Renal pelvis (tissue), 4 donors: Measurements from ENCODE around the gene FAHD1. TPM values are rescaled to one million over a fixed set of nuclear protein-coding genes. Genes with fewer than 3 reads are reported as not detected.
"Not testable (repeated sequence)": the region's sequence is repeated elsewhere in the genome, so short reads cannot be mapped to it uniquely, and the experiment has no call there.

ENCODE experiments used
- DNase-seq: peaks from one replicate; pipeline ENCODE4 v3.0.0-alpha.2; 2013
- polyA plus RNA-seq, 3 donors: library from polyadenylated mRNA; unstranded; fragments of 120-200 nt; gene quantifications; one replicate each; pipeline ENCODE4 v1.2.1, GENCODE V29; 2013; ENCODE audit not compliant: insufficient read length in 3 of 3

Gene FAHD1
- polyA plus RNA-seq, 3 donors: 39.0 to 45.7 (median 39.2) TPM

DNA sequence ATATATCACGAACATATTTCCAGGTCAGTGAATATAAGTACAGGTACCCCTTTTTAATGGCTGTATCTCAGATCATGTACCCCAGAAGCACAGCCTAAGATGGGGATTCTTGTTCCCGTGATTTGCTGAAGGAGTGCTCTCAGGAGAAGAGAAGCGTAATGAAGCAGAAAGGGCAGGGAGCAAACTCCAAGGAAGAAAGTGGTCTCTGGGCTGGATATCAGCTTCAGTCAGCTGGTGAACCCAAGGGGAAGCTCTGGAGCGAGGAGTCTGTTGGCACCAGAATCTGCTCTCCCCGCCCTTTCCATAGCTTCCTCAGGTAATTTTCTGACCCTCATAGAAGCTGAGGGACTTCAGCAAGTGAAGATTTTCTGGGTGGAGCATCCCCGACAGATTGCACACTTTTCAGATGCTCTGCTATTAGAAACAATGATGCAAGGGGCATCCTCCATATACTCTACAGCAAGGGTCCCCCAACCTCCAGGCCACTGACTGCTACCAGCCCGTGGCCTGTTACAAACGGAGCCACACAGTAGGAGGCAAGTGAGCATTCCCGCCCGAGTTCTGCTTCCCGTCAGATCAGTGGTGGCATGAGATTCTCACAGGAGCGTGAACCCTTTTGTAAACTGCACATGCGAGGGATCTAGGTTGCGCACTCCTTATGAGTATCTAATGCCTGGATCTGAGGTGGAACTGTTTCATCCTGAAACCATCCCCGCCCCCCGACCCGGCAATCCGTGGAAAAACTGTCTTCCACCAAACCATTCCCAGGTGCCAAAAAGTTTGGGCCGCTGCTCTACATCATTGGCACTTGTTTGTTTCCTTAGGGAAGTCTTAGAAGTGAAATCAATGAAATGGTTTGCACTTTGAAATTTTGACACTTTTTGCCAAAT, 4.4 kb downstream of the FAHD1 start:
- DNase-seq: no peak

DNA sequence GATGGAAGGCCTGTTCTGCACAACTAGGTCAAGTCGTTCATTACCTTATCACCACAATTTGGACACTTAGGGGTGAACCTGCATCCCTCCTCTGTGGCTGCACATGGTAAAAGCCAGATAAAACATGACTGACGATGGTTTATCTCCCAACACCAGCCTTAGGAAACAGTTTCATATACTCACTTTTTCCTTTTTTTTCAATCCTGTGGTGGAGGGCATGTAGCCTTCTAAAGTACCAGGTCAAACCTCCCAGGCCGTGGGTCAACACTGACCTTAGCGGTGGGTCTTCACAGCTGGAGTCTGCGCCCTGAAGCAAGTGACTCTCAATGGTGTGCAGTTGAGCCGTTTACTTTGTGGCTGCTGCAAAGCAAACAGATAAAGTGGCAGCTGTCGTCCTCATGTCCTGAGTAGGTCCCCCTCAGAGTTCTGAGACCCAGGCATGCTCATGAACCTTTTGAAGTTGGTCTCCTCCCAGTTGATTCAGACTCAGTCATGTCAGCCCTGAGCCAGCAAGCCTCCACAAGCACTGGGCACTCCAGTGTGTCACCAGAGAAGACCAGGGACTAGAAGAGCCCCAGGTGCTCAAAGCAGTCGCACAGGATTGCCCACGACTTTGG, 5.9 kb downstream of the FAHD1 start:
- DNase-seq: no peak

DNA sequence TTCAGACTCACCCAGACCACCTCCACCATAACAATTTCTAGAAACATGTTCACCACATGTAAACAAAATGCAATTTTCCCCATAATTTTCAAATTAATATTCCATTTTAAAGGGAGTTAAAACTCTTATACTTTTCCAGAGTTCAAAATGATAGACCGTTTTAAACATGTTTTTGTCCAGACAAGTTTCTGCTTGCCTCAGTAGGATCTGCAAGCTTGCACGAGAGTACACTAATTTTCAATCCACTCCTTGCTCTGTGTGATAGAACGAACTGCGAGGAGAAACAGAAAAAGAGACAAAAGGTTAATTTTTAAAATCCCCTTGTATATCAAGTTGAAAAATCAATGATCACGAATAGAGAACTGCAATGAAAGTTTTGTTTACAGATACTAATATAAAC, 7.1 kb downstream of the FAHD1 start:
- DNase-seq: no peak

DNA sequence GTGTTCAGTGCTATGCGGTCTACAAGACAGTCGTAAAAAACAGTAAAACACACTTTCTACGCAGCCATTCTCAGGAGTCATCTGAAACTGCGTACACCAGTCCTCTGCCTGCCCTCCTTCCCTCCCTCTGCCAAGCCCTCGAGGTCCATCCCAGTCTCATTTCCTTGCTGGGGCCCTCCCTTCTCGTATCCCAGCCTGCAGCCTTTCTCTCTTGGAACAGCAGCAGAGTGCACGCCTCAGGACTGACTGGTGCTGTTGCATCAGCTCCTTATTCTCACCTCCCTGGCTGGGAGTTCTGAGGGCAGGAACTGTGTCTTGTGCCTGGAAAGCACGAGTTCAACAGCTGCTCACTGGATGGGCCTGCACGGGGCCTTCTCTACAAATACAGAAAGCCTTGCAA, 12.5 kb downstream of the FAHD1 start:
- no peak for DNase-seq

DNA sequence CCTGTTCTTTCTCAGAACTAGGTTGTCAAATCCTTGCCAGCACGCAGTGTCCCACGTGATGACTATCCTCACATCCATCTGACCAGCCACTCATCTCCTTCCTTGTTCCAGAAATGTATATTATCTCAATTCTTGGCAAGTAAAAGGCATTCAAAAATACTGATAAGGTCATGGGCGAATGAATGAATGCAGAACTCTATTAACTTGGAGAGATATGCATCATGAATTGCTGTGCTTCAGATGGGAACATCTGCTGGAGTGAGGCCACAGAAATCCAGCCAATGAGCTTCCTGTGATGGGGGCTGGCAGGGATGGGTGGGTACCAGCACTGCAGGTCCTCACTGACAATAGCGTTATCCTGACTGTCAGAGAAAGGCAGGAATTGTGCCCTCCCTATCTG, 19.0 kb downstream of the FAHD1 start:
- DNase-seq: no peak

DNA sequence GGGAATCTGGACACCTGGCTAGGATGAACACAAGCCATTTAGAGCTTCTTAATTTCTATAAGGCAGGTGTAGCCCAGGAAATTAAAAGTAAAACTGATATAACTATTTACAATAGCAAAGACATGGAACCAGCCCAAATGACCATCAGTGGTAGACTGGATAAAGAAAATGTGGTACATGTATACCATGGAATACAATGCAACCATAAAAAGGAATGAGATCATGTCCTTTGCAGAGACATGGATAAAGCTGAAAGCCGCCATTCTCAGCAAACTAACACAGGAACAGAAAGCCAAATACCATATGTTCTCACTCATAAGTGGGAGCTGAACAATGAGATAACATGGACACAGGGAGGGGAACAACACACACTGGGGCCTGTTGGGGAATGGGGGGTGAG, 19.4 kb downstream of the FAHD1 start:
- DNase-seq: no peak

DNA sequence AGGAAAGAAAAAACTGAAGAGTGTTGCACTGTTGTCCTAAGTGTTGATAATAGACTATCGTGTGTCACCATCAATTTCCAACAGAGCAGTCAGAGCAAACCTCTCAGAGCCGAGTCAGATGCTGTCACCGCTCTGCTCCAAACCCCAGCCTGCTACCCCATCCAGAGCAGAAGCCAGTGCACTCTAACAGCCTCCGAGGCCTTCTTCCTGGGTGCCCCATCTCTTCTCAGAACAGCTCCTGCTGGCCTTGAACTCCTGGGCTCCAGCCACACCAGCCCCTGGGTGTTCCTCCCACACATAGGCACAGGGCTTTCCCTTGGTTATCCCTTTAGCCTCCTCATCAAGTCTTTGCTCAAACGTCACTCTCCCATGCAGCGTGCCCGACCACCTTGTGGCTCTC, 24.0 kb downstream of the FAHD1 start:
- no peak for DNase-seq

DNA sequence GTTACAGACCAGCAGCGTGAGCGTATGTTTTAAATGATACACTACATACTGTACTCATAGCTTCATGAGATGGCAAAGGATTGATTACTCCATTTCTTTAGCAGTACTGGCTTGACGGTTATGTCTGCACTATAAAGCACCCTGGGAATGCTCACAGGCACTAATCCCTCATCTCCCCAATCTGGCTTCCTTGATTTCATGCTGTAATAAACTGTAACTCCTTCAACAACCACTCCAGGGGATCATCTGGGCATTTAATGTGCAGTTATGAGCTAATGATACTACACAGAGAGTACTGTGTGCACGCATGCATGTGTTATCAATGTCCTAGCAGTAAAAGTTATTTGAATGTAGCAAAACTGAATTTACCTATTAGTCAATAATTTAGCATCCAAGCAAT, 24.8 kb downstream of the FAHD1 start:
- DNase-seq: no peak

DNA sequence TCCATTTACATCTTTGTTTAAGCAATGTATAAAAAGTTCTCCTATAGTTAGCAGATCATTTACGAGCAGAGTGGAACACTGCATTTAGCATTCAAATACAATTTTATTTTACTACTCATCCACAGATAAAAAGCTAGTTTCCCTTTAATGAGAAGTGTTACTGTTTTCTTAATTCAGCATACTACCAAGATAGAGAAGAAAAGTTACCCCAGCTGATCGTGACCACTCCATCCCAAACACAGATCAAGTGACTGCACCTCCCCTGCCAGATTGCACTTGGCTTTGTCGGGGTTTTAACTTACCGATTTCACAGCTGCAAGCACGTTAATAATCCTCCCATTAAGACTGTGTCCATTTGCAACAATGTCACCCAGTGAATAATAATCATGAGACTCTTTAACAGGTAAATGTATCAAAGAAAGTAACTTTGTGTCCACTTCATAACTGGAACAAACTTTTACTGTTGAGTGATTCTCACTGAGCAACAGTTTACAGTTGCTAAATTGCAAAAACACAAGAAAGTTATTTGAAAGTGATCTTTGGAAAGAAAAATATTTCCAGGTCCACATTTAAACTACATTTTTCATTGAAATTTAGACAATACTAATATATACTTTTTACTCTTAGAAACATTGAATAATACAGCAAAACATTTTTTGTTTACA, 30.6 kb downstream of the FAHD1 start:
- no peak for DNase-seq

DNA sequence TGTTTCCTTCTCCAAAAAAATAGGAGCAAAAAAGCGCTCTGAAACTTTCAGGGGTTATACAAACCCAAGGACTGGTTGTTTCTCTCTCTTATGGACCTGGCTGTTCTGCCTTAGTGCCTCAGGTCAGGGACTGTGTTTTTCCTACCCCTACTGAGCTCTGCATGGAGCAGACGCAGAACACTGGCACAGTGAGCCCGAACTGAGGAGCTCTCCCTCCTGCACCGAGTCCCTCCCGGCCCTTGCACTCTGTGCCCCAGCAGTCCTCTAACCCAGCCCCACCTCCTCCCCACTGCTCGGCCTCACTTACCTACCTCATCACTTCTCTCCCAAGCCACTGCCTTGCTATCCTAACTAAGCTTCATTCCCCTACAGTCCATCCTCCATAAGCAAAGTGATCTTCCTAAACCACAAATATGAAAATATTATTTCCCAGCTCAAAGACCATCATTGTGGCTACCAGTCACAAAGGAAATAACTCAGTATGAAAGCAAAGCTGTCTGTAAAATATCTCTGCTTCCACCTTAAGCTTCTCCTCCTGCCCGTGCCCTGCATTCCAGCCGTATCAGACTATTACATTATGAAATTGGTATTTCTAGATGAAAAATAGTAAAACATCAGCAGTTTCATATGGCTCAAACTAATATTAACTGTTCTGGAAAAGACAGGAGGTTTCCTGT, 31.3 kb downstream of the FAHD1 start:
- no peak for DNase-seq

DNA sequence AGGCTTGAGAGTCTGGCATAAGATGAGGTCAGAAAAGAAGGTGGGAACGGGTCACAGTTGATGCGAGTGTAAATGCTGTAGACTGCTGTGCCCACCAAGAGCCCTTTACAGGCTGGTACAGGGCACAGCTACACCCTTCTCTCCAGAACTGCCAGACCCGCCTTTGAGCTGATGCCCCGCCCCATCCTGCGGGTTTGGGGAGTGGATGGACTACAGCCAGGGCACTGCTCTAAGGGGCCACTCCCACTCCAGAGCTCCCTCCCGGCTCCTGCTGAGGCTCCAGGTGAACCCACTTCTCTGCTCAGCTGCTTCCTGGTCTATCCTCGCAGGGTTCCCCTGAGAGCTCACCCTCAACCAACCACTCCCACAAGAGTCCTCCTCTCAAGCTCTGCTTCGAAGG, 32.6 kb downstream of the FAHD1 start:
- DNase-seq: no peak

DNA sequence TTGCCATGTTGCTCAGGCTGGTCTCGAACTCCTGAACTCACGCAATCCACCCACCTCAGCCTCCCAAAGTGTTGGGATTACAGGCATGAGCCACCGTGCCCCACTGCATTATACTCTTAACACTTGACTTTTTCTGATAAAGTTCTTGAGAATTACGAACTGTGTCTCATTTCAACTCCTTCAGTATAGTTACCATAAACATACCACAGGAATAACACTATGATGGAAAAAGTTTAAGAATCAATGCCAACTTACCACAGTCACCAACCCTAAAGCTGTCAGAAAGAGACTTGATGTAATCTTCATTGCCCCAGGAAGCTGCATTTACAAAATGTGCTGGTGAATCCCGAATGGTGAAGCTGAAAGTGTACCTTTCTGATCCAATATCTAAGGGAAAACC, 34.7 kb downstream of the FAHD1 start:
- DNase-seq: no peak

DNA sequence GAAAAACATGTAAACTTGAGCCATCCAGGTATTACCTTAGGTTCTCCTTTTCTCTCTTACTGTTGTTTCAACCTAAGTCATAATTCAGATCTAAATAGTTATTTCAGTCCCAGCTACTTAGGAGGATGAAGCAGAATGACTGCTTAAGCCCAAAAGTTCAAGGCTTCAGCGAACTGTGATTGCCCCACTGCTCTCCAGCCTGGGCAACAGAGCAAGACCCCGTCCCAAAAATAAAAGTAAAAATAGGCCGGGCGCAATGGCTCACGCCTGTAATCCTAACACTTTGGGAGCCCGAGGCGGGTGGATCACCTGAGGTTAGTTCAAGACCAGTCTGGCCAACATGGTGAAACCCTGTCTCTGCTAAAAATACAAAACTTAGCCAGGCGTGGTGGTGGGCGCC, 35.4 kb downstream of the FAHD1 start:
- DNase-seq: no peak

DNA sequence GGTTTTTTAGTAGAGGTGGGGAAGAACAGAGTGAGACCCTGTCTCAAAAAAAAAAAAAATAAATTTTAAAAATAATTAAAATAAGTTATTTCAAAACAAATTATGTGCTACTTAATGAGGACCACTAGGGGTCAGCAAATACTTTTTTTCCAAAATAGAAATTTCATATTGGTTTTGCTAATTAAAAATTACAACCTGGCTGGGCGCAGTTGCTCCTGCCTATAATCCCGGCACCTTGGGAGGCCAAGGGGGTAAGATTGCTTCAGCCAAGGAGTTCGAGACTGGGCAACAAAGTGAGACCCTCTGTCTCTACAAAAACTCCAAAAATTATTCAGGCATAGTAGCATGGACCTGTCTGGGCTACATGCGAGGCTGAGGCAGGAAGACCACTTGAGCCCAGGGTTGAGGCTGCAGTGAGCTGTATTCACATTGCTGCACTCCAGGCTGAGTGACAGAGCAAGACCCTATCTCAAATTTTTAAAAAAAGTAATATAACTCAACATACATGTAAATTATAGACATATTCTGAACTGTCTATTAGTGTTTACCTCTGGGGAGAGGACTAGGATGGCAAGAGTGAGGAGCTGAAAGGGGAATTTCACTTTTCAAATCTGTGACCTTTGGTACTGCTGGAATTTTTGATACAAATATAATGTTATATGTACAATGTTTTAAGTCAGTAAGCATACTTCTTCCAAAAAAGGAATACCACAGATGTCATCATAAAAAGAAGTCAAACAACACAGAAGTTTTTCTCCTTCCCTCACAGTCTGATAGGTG, 36.9 kb downstream of the FAHD1 start:
- peak; percentile 40 for DNase-seq

DNA sequence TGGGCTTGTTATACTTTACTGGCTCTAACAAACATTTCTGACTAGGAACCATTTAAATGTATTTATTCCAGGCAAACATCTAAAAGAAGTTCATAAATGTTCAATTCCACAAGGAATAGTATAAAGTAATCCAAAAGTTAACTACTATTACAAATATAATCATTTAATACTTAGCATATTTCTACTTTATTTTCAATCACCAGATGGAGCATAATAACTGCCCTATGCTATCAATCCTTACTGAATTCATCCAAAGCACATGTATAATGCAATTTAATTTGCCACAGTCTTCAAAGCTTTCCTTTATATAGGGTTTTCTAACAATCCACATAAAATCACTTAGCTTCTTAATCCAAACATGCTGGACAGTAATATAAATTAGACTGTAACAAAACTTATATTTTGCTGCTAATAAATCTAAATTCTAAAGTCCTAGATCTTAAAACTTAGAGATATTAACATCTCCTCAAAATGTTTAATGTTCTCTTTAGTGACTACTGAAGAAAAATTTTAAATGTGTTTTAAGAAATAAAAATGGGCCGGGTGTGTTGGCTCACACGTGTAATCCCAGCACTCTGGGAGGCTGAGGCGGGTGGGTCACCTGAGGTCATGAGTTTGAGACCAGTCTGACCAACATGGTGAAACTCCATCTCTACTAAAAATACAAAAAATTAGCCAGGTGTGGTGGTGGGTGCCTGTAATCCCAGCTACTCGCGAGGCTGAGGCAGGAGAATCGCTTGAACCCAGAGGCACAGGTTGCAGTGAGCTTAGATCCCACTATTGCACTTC, 39.1 kb downstream of the FAHD1 start:
- DNase-seq: no peak

DNA sequence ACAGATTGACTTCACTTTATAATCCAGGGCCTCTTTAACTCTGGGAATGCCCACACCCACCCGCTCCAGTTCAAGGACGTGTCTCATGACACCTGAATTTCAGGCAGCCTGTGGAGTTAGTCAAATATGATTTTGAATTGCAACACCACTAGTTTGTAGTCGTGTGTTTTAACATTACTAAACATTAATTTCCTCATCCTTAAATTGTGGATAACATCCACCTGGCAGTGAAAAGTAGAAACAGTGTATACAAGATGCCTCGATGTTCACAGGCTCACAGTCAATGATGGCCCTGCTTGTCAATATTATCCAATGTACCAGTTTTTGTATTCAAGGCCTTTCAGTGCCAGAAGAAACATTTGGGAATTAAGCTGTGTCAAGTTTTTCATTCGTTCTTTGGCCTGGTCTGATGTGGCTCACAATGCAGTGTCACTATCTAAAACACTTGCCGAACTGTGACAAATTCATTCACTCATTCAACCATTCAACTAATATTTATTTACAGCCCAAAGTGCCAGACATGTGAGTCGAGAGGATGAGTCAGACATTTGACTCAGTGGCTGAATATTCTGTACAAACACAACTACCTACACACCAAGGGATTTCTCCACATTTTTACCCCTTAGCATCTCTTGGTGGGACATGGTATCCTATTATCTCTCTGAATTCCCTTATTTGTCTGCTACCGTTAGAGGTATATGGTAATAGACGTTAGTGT, 43.5 kb downstream of the FAHD1 start:
- no peak for DNase-seq

DNA sequence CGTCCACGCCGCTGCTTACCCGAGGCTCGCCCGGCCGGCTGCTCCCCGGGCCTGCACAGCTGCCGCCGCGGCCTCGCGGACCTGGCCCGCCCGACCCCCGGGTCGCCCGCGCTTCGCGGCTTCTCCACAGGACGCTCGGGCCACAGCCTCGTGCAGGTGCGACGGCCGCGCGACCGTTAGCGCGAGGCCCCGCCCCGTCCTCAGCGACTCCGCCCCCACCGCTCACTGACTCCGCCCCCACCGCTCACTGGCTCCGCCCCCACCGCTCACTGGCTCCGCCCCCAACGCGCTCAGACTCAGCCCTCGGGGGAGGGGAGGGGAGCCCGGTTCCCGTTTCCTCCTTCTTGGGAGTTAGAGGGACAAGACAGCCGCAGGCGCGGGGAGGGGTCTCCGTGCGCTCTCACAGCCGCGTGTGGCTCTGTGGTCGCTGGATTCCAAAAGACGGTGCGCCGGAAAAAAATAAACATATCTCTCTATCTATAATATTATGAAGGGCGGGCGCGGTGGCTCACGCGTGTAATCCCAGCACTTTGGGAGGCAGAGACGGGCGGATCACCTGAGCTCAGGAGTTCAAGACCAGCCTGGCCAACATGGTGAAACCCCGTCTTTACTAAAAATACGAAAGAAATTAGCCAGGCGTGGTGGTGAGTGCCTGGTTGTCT, 45.1 kb downstream of the FAHD1 start, which contains the start of gene MEIOB:
MEIOB (minus strand) TSS at position 191 of the 662 bp plus-strand sequence. CDS start 3,989 bp downstream, outside the sequence.
- no peak for DNase-seq

DNA sequence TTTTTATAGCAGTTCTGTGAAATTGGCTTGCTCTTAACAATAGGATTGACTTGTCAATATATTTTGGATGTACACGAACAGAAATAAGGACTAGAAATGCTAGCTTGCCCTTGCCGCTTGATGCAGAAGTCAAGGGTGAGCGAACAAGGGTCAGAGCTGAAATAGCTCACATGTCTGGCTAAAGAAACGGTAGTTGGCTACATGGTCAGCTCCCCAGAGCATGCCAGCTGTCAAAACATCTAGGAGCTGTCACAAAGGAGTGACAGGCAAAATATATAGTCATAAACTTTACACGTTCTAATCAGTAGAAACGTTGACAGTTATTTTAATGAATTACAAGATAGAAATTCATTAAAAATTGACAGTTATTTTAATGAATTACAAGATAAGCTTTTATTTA, 47.8 kb downstream of the FAHD1 start:
- DNase-seq: peak; percentile 35

DNA sequence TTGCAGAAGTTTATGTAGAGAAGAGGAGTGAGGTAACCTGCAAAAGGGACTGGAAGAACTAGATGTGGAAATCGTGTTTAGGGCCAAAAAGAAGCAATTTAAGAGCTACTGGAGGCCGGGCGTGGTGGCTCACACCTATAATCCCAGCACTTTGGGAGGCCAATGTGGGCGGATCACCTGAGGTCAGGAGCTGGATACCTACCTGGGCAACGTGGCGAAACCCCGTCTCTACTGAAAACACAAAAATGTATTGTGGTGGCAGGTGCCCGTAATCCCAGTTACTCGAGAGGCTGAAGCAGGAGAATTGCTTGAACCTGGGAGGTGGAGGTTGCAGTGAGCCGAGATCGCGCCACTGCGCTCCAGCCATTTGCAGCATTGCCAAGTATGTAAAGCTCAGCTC, 49.1 kb downstream of the FAHD1 start:
- DNase-seq: not testable (repeated sequence)
